Right lobe of liver (tissue), 6 donors: Measurements from ENCODE around the gene METTL22. TPM values are rescaled to one million over a fixed set of nuclear protein-coding genes. Genes with fewer than 3 reads are reported as not detected.

ENCODE experiments used
- ATAC-seq, 4 donors: fragments of 200-7000 bp; cut with Tn5 transposase; one replicate each; pipeline ENCODE4 v1.9.1; 2020; ENCODE audit warnings: mild to moderate bottlenecking in 4 of 4, moderate library complexity in 4 of 4
- DNase-seq, 3 donors: peaks; one replicate each; pipeline ENCODE4 v3.0.0-alpha.2; 2020
- H3K27ac ChIP-seq, 3 donors: fragments of 200-600 bp; one replicate each; pipeline ENCODE4 v1.8.0; 2022
- H3K27me3 ChIP-seq, 2 donors: fragments of 200-600 bp; one replicate each; pipeline ENCODE4 v1.8.0; 2022
- H3K36me3 ChIP-seq, 4 donors: fragments of 200-600 bp; sonication (generic) in 1 of 4; one replicate each; pipeline versions ENCODE4 v1.5.1 to v1.8.0; 2017 to 2022; ENCODE audit warnings: control low read depth in 1 of 4
- H3K4me1 ChIP-seq, 4 donors: fragments of 200-600 bp; sonication (generic) in 1 of 4; one replicate each; pipeline versions ENCODE4 v1.5.1 to v1.8.0; 2017 to 2022; ENCODE audit warnings: control low read depth in 1 of 4
- H3K4me3 ChIP-seq, 3 donors: fragments of 200-600 bp; one replicate each; pipeline ENCODE4 v1.8.0; 2022
- H3K9me3 ChIP-seq, 4 donors: fragments of 200-600 bp; sonication (generic) in 1 of 4; one replicate each; pipeline versions ENCODE4 v1.5.1 to v1.8.0; 2017 to 2022; ENCODE audit warnings: control low read depth in 1 of 4
- POLR2A ChIP-seq: fragments of 450-650 bp; IDR thresholded peaks from one replicate; pipeline ENCODE4 v1.6.1; 2017; ENCODE audit warnings: antibody characterized with exemption, mild to moderate bottlenecking
- WGBS: methylation state at CpG from one replicate; pipeline ENCODE4 v1.1.6; 2018; ENCODE audit warnings: low coverage, low lambda C conversion rate; ENCODE audit not compliant: insufficient coverage; ENCODE audit errors: missing lambda C conversion rate; 5-methylcytosine and 5-hydroxymethylcytosine counted together
- intact Hi-C, 2 donors: fragments of 100-400 bp; cut with DNase I; formaldehyde crosslinking; loops; one replicate each; pipeline versions ENCODE4 v1.11.2 to v1.14.1; 2022
- long read RNA-seq: library from polyadenylated mRNA; unstranded; transcript quantifications from one replicate; pipeline ENCODE4 v2.0.0, GENCODE V29; 2019
- total RNA-seq, 6 experiments: library from RNA; depleted of rRNA in 2 of 6; stranded (reverse); fragments of >200 nt in 2 of 6; fragmentation: NEBNext Ultra II Directional in 3 of 6; extraction: Animal tissue kit (Norgen Biotek cat#: 25700) in 3 of 6; gene quantifications; one replicate each; pipeline versions ENCODE4 v1.1.0 to v1.2.4, GENCODE V29; 2016 to 2023
- TF ChIP-seq, protein P1 (sequence below), 4 donors: fragments of 200-600 bp in 3 of 4; fragments of 450-650 bp in 1 of 4; IDR thresholded peaks; one replicate each; pipeline versions ENCODE4 v1.5.1 to v1.8.0; 2016 to 2022; ENCODE audit warnings: antibody characterized with exemption in 4 of 4, mild to moderate bottlenecking in 2 of 4
- donor health status: DM: no; HTN: yes; CAD: no.
- donor health status: DM: no; HTN: no; CAD: no.
- donor health status: DM: no; HTN: no; CAD: no.
- donor health status: DM: no; HTN: yes; CAD: no.
- donor health status: DM: no; HTN: yes; CAD: no.

The METTL22 gene
- 10 to 100 TPM; 11.3 to 15.2 (median 13.7) TPM for total RNA-seq
- long read RNA-seq, full-length matches to known transcripts, result 2 of 2 reads
- long read RNA-seq, partial matches to known transcripts, result 0 of 2 reads
- long read RNA-seq, other reads (novel, unspliced or antisense), result 0 of 2 reads

GRCh38 chr16:8621572-8622314, at the start of gene METTL22:
Gene METTL22, plus strand, starts transcription at chr16:8621698. Its CDS starts 3,968 bp downstream, at chr16:8625666.
- peak; percentile 93 to 95 (median 93) for DNase-seq
- intact Hi-C loops, result no loop called here
- peak within 1 kb of the TSS; percentile 75 to 83 (median 77) for H3K27ac ChIP-seq

GRCh38 chr16:8572063-8572918, 49.2 kb upstream of the METTL22 start:
- H3K36me3 ChIP-seq, result no peaks in the 10 kb centered on the region
- no peaks in the 10 kb centered on the region for H3K9me3 ChIP-seq
- 65% methylated on average over 7 of the region's 11 CpGs for WGBS
- H3K27me3 ChIP-seq, result no peaks in the 10 kb centered on the region
- H3K4me3 ChIP-seq, result no peak overlapping the region
- intact Hi-C loops, result loop anchor here in 1 of 2 donors (10.0 kb wide), 1 partner anchor 63 kb away; no protein-coding TSS in a partner anchor
- no peaks in the 10 kb centered on the region for H3K4me1 ChIP-seq
- DNase-seq (no peak), ATAC-seq (no peak)
- no peak overlapping the region for H3K27ac ChIP-seq
- TF ChIP-seq, protein P1, sequence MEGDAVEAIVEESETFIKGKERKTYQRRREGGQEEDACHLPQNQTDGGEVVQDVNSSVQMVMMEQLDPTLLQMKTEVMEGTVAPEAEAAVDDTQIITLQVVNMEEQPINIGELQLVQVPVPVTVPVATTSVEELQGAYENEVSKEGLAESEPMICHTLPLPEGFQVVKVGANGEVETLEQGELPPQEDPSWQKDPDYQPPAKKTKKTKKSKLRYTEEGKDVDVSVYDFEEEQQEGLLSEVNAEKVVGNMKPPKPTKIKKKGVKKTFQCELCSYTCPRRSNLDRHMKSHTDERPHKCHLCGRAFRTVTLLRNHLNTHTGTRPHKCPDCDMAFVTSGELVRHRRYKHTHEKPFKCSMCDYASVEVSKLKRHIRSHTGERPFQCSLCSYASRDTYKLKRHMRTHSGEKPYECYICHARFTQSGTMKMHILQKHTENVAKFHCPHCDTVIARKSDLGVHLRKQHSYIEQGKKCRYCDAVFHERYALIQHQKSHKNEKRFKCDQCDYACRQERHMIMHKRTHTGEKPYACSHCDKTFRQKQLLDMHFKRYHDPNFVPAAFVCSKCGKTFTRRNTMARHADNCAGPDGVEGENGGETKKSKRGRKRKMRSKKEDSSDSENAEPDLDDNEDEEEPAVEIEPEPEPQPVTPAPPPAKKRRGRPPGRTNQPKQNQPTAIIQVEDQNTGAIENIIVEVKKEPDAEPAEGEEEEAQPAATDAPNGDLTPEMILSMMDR (IDR thresholded peaks at IDR 0.05), result no peak
- no peak for TF ChIP-seq POLR2A

More at GRCh38 chr16:8621572-8622314, at the start of gene METTL22:
- 1% methylated on average over 16 of the region's 51 CpGs for WGBS
- TF ChIP-seq, protein P1 (IDR thresholded peaks at IDR 0.05), result no peak
- TF ChIP-seq POLR2A, result peak; percentile 80
- Histone ChIP-seq H3K36me3 (peaks cover 0 to 13% (median 2%) of the 10 kb centered on the region in 4 donors), H3K9me3 (no peaks in the 10 kb centered on the region), H3K27me3 (no peaks in the 10 kb centered on the region), H3K4me3 (peak within 1 kb of the TSS; percentile 77 to 99 (median 84)), H3K4me1 (peaks cover 0 to 6% (median 0%) of the 10 kb centered on the region in 4 donors)
- peak; percentile 97 to 100 (median 98) for ATAC-seq

GRCh38 chr16:8572919-8573724, 48.4 kb upstream of the METTL22 start:
- ATAC-seq (peak; percentile 38 to 71 (median 66)), DNase-seq (no peak)
- Histone ChIP-seq H3K27ac (no peak overlapping the region), H3K4me1 (no peaks in the 10 kb centered on the region), H3K36me3 (no peaks in the 10 kb centered on the region), H3K9me3 (no peaks in the 10 kb centered on the region), H3K27me3 (no peaks in the 10 kb centered on the region), H3K4me3 (no peak overlapping the region)
- no peak for TF ChIP-seq POLR2A
- TF ChIP-seq, protein P1 (IDR thresholded peaks at IDR 0.05), result peak; percentile 41 to 50 (median 49)
- intact Hi-C loops, result loop anchor here in 1 of 2 donors (10.0 kb wide), 1 partner anchor 62 kb away; no protein-coding TSS in a partner anchor
- 28% methylated on average over 7 of the region's 7 CpGs for WGBS

- ATAC-seq (peak in 2 of 4 donors; percentile 28 to 47), DNase-seq (no peak)
- H3K4me1 ChIP-seq, result no peaks in the 10 kb centered on the region
- no peak overlapping the region for H3K4me3 ChIP-seq
- no peaks in the 10 kb centered on the region for H3K27me3 ChIP-seq
- intact Hi-C loops, result loop anchor here in 1 of 2 donors (10.0 kb wide), 1 partner anchor 59 kb away; no protein-coding TSS in a partner anchor
- no peak for TF ChIP-seq POLR2A
- TF ChIP-seq, protein P1 (IDR thresholded peaks at IDR 0.05), result no peak
- H3K36me3 ChIP-seq, result no peaks in the 10 kb centered on the region
- WGBS, result 59% methylated on average over 2 of the region's 2 CpGs
- no peaks in the 10 kb centered on the region for H3K9me3 ChIP-seq
- no peak overlapping the region for H3K27ac ChIP-seq
Measured at GRCh38 chr16:8575399-8575798, 46.1 kb upstream of the METTL22 start.
